Measurements from ENCODE around the gene CDC7. TPM values are rescaled to one million over a fixed set of nuclear protein-coding genes. Genes with fewer than 3 reads are reported as not detected.

Gene CDC7
- total and polyA plus RNA-seq, 9 of the 15 experiments (the other 6 are each of a cell fraction or from before 2014, with no cell fraction given), result 22.3 to 66.8 (median 44.2) TPM

DNA sequence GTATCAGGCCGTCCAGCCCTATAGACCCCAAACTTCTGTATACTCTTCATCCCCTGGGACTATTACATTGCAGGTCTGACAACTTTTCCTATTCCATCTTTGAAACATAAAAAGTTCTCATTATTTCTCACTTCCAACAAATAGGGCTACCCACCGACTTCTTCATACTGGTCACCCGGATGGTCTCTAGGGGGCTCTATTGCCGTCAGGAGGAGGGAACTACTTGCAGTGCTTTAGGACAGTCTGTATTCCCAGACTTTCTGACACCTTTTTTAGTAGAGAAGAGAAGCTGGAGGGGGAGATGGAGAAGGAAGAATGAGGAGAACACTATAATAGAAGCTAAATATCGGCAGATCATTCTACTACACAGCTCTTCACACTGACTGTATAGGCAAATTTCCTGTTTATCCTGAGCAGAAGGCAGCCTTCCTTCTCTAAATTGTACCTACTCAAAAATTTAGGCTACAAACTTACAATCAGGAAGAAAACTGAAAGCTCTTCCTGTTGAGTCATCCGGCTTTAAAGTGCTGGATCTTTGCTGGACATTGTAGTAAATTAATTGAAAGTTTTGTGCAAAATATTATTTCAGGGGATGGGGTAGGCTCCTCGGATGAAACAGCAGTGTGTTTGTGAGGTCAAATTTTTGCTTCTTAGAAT is 54.6 kb downstream of the CDC7 start (continued):
- TF ChIP-seq PPARD (CRISPR knock-in tag; IDR thresholded peaks at IDR 0.05), result no peak
- no peak for TF ChIP-seq RFX5 (IDR thresholded peaks at IDR 0.05; ENCODE audit: low read depth, low read length)
- TF ChIP-seq TBL1XR1 (IDR thresholded peaks at IDR 0.05; ENCODE audit: low read length in 2 of 2), result no peak
- TF ChIP-seq NFIX (CRISPR knock-in tag; IDR thresholded peaks at IDR 0.05; ENCODE audit: low read depth), result no peak
- no peak for TF ChIP-seq SMARCA5 (IDR thresholded peaks at IDR 0.05)
- TF ChIP-seq, protein P1, sequence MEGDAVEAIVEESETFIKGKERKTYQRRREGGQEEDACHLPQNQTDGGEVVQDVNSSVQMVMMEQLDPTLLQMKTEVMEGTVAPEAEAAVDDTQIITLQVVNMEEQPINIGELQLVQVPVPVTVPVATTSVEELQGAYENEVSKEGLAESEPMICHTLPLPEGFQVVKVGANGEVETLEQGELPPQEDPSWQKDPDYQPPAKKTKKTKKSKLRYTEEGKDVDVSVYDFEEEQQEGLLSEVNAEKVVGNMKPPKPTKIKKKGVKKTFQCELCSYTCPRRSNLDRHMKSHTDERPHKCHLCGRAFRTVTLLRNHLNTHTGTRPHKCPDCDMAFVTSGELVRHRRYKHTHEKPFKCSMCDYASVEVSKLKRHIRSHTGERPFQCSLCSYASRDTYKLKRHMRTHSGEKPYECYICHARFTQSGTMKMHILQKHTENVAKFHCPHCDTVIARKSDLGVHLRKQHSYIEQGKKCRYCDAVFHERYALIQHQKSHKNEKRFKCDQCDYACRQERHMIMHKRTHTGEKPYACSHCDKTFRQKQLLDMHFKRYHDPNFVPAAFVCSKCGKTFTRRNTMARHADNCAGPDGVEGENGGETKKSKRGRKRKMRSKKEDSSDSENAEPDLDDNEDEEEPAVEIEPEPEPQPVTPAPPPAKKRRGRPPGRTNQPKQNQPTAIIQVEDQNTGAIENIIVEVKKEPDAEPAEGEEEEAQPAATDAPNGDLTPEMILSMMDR (IDR thresholded peaks at IDR 0.05 in 2 of 3, conservative IDR thresholded peaks at IDR 0.05 in 1 of 3; ENCODE audit: insufficient read depth in 2 of 3, low read depth in 1 of 3, low read length in 3 of 3), result peak in 2 of 3 experiments; percentile 38 to 42; a peak in 3 of 6 replicates
- TF ChIP-seq ZKSCAN8 (CRISPR knock-in tag; IDR thresholded peaks at IDR 0.05), result no peak
- TF ChIP-seq POLR2A (conservative IDR thresholded peaks at IDR 0.05), result no peak
- TF ChIP-seq, protein P2, sequence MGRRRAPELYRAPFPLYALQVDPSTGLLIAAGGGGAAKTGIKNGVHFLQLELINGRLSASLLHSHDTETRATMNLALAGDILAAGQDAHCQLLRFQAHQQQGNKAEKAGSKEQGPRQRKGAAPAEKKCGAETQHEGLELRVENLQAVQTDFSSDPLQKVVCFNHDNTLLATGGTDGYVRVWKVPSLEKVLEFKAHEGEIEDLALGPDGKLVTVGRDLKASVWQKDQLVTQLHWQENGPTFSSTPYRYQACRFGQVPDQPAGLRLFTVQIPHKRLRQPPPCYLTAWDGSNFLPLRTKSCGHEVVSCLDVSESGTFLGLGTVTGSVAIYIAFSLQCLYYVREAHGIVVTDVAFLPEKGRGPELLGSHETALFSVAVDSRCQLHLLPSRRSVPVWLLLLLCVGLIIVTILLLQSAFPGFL (CRISPR knock-in tag; IDR thresholded peaks at IDR 0.05), result no peak
- no peak for TF ChIP-seq STAT5B (CRISPR knock-in tag; IDR thresholded peaks at IDR 0.05)
- TF ChIP-seq ZNF408 (CRISPR knock-in tag; IDR thresholded peaks at IDR 0.05; ENCODE audit: low read depth), result no peak
